ENCODE results near the gene ZNF705A.
"Not testable (repeated sequence)": the region's sequence is repeated elsewhere in the genome, so short reads cannot be mapped to it uniquely, and the experiment has no call there.

The ZNF705A gene

DNA sequence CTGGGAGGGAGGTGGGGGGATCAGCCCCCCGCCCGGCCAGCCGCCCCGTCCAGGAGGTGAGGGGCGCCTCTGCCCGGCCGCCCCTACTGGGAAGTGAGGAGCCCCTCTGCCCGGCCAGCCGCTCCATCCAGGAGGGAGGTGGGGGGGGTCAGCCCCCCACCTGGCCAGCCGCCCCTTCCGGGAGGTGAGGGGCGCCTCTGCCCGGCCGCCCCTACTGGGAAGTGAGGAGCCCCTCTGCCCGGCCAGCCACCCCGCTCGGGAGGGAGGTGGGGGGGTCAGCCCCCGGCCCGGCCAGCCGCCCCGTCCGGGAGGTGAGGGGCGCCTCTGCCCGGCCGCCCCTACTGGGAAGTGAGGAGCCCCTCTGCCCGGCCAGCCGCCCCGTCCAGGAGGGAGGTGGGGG, 27.4 kb downstream of the ZNF705A start:
- not testable (repeated sequence) for DNase-seq

DNA sequence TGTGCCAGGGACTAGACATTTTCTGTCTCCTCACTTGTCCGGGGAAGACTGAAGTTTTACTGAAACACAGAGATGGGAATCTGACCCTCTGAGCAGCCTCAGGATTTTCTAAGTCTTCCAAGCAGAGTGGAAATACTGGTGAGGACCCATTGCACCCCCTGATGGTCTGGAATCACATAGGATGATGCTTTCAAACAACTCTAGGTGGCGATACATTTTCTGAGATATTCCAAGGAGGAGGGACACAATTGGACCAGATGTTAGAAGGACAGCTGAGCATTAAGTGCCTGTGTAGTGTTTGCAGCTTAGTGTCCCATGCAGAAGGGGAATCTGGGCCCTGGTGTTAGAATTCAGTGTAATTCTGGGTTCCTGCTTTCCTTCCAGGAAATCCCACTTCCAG, 31.3 kb downstream of the ZNF705A start:
- DNase-seq: not testable (repeated sequence)

DNA sequence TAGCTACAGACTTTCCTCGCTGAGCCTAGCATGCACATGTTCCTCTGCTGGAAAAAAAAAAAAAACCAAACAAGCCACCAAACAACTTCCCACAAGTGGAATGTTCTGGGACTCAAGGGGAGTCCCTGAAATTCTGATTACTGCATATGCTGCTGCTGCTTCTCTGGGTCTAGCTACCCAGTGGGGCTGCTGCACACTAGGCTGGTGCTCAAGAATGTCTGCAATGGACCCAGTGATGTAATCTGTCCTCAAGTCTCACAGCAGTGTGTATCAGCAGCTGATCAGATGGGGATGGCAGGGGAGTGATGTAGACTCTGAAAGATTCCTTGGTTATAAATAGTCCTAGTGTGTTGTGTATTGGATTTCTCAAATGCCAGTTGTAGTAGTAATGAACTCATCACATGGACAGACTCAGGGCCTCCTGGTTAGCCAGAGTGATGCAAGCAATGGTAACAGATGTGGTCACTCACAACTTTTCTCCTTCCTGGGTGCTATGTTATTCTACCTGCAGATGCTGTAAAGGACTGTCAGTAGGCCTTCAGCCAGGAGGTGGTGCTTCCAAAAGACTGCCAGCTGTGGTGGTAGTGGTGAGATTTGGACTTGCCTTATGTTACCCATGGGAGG, 41.0 kb downstream of the ZNF705A start:
- not testable (repeated sequence) for DNase-seq

DNA sequence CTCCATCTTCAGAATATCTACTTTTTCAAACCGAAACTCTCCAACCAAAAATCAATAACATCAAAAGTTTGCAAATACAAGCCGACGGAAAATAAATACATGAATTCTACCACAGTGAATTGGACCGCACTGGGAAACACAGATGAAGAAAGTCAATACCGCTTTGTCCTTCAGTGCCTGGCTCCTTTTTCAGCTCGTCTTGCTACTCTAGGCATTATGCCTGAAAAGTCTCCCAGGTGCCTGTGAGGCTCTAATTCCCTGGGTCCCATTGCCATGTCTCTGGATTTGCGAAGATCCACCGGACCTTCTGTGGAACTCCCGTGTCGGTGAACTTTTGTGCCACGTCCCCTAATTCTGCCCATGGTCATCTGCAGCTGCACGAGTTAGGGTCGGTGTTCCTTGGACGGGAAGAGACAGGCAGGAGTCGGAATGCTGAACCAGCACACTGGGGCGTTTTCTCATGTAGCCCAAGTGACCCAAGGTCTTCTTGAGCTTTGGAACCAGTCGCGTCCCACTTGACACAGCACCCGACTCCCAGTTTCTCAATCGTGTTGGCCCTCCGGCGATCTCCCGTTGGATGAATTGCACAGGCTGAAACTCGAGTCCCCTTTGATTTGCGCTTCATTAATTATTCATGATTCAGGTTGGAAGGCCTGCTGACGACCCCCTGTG, 62.0 kb downstream of the ZNF705A start:
- not testable (repeated sequence) for DNase-seq

DNA sequence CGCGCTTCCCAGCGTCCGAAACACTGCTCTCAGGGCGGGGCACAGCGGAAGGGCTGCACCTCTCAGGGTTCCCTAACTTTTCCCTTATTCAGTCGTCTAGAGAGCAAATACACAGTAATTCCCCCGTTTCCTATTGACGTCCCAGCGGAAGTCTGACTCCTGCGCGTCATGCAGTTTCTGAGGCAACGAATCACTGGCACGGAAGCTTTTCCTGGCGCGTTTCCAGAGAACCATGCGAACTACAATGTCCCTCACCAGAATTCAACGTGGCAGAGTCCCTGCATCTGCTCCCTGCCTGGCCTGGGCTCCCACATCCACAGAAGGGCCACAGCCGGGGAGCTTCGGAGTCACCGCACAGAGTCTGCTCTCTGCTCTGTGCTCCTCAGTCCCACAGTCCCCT, 64.6 kb downstream of the ZNF705A start:
- not testable (repeated sequence) for DNase-seq

DNA sequence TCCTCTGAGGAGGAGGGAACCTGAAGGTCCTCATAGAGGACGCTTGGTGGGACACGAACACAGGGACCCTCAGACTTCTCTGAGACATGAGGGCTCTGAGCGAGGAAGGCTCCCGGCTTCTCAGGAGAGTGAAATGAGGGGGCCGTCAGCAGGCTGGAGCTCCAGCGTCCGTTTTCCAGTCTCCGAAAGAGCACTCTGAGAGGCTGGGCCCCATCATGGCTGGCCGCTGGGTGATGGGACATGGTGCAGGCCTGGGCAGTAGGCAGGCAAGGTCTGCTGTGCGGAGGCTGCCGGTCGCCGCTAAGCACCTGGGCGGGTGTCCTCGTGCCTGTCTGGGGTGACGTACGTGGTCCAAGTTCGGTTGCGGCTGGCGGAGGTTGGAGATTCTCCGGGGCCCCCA, 65.0 kb downstream of the ZNF705A start:
- DNase-seq: not testable (repeated sequence)

DNA sequence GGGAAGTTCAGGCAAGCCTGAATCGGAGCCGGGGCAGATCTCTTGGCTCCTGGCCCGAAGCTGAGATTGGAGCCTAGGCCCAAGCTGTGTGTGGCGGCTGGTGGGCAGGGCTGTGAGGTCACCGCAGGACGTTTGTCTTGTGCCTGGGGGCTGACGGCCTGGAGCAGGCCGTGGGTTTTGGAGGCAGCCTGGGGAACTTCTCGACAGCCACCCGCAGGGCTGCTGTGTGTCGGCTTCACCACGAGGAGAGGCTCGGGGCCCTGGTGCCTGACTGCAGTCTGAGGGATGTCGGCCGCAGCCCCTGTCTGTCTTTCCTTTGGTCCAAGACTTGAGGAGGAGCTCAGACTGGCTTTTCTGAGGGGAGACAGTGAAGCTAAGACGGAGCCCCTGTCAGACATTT, 65.5 kb downstream of the ZNF705A start:
- not testable (repeated sequence) for DNase-seq

DNA sequence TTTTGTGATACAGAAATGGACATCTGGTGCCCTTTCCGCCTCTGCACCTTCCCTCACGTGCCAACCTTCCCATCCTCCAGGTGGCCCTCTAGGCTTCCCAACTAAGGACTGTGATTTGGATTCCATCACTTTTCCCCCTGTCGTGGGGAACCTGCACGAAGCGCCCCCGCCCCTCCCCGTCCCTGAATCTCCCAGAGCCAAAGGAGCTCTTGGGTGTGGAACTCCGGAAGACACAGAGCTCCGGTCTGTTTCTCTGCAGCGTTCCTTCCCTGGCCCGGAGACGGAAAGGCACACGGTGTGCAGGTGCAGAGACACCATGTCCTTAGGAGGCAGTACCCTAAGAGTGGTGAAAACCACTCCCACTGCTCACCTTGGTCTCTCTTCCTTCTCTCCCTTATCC, 66.8 kb downstream of the ZNF705A start:
- not testable (repeated sequence) for DNase-seq

DNA sequence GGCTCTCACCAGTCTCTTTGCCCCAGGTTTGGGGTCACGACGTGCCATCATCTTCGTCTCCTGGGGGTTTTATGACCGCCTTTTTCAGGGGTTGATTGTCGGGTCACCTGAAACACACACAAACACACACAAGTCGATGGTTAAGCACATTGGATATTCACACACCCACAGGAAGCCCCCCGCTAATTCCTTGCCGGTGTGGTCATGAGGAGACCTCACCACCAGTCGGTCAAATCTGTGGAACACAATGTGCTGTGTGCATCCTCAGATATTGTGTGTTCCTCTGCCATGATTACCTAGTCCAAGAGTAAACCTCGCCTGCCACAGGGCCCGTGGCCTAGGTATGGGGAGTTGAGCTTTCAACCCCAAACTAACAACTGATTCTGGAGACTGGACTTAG, 68.0 kb downstream of the ZNF705A start:
- DNase-seq: not testable (repeated sequence)

DNA sequence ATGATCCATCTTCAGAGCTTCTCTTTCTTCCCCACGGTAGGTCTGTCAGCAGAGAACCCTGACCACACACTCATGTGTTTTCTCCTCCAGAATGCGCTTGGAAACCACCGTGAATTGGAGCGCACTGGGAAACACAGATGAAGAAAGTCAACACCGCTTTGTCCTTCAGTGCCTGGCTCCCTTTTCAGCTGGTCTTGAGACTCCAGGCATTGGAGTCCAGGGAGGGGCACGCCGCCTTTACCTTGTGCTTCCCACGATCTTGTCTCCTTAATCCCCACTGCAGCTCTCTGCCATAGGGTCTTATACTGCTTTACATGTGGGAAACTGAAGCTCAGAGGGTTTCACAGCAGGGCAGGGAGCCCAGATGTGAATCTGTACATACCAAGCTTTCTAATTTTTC, 69.5 kb downstream of the ZNF705A start:
- DNase-seq: no peak

DNA sequence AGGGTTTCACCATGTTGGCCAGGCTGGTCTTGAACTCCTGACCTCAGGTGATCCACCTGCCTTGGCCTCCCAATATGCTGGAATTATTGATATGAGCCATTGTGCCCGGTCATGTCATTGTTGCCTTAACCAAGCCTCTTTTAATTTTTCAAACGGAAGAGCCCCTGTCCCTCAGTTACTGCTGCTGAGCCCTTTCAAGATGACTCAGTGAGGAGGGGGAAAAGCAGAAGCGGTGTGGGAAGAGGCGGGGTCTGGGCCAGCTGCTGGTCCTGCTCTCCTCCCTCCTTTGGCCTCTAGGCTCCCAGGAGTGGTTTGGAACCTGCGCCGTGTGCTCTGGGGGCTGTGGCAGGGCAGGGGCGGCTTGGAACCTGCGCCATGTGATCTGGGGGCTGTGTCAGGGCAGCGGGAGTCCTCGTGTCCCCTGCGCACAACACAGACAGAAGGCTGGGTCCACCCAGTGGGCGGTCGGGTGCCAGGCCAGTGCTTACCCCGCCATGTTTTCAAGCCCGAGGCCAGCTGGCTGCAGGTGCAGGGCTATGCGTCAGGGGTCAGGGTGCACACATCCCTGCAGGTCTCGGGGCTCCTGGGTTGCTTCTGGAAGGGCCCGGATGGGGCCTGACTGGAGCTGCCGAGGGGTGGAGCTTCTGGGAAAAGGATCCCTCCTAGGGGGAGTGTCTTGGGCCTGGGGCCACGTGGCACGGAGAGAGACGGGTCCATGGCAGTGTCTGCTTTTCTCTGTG, 70.3 kb downstream of the ZNF705A start, which contains the start of gene FAM90A1:
TSS of gene FAM90A1 (minus strand) at position 627 of the 740 bp plus-strand sequence. CDS start 2,786 bp downstream, outside the sequence.
- DNase-seq: peak; percentile 31

DNA sequence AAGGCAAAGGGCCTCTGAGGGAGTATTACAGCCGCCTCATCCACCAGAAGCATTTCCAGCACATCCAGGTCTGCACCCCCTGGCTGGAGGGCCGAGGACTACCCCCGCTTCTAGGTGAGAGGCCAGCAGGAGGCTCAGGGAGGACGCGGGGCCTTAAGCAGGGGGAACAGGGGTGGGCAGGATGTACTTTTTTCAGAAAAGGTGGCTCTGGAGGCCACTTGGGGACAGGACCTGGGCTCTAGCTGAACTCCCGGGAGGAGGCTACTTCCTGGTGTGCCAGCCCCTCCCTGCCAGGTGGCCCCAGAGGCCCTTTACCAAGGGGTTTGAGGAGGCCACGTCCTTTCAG, 70.9 kb downstream of the ZNF705A start:
- peak; percentile 22 for DNase-seq

DNA sequence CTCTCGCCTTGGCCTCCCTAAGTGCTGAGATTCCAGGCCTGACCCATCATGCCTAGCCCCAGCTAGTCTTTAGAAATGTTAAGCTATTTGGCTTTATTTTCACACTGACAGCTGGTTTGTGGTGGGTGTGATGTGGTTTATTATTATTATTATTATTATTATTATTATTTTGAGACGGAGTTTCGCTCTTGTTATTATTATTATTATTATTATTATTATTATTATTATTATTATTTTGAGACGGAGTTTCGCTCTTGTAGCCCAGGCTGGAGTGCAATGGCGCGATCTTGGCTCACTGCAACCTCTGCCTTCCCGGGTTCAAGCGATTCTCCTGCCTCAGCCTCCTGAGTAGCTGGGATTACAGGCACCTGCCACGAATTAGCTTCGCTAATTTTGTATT, 71.8 kb downstream of the ZNF705A start:
- not testable (repeated sequence) for DNase-seq

DNA sequence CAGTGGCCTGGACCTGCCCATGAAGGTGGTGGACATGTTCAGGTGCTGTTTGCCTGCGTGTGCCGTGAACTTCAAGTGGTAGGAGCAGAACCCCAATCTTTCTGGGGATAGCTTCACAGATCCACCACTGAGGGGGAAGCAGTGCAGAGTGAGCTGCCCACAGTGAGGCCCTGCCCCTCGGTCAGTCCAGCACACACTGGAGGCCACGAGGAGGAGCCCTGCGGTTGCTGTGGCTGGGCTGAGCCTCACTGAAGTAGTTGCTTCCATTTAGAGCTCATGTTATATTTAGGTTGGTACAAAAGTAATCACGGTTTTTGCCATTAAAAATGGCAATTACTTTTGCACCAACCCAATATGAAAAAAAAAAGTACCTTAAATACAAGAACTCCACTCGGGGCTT, 72.7 kb downstream of the ZNF705A start:
- DNase-seq: not testable (repeated sequence)

All from right kidney (tissue), 1 donor.